Measurements from ENCODE around the gene ROR1. TPM values are rescaled to one million over a fixed set of nuclear protein-coding genes. Genes with fewer than 3 reads are reported as not detected.

ROR1 gene
- total RNA-seq, 3 donors from 2014 or later: 3.1 to 19.8 (median 3.4) TPM

DNA sequence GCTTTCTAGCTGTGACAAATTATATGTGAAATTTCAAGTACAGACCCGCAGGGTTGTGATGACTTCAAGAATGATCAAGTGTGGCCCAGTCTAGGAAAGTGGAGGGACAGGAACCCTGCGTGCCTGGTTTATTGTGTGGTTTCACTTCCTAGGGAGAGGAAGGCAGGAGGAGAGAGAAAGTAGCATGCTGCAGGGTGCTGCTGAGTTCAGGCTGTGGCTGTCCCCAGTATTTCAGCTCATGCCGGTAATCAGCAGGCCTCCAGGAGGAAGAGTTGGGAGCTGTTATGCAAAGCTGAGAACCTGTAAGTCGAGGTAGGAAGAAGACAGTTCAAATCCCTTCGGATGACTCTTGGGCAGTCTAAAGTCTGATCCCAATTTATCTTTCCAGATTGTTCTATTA is 140.4 kb downstream of the ROR1 start:
- intact Hi-C loops (cut with DNase I, micrococcal nuclease): no loop called here
- ATAC-seq (peak; percentile 58), DNase-seq (no peak)
- no peak overlapping the region for H3K4me3 ChIP-seq
- H3K4me1 ChIP-seq (ENCODE audit: low read depth): peaks cover 13% of the 10 kb centered on the region
- TF ChIP-seq, protein P1, sequence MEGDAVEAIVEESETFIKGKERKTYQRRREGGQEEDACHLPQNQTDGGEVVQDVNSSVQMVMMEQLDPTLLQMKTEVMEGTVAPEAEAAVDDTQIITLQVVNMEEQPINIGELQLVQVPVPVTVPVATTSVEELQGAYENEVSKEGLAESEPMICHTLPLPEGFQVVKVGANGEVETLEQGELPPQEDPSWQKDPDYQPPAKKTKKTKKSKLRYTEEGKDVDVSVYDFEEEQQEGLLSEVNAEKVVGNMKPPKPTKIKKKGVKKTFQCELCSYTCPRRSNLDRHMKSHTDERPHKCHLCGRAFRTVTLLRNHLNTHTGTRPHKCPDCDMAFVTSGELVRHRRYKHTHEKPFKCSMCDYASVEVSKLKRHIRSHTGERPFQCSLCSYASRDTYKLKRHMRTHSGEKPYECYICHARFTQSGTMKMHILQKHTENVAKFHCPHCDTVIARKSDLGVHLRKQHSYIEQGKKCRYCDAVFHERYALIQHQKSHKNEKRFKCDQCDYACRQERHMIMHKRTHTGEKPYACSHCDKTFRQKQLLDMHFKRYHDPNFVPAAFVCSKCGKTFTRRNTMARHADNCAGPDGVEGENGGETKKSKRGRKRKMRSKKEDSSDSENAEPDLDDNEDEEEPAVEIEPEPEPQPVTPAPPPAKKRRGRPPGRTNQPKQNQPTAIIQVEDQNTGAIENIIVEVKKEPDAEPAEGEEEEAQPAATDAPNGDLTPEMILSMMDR (IDR thresholded peaks at IDR 0.05): no peak
- H3K36me3 ChIP-seq (ENCODE audit: low read depth): no peaks in the 10 kb centered on the region
- H3K9me3 ChIP-seq: no peaks in the 10 kb centered on the region

- DNase-seq (no peak), ATAC-seq (no peak)
- Histone ChIP-seq H3K4me1 (ENCODE audit: low read depth) (peaks cover 13% of the 10 kb centered on the region), H3K36me3 (ENCODE audit: low read depth) (no peaks in the 10 kb centered on the region), H3K4me3 (no peak overlapping the region), H3K9me3 (no peaks in the 10 kb centered on the region)
- intact Hi-C loops (cut with DNase I, micrococcal nuclease): no loop called here
- TF ChIP-seq, protein P1 (IDR thresholded peaks at IDR 0.05): no peak
Observed at GRCh38 chr1:63914706-63915105, 140.9 kb downstream of the ROR1 start.

DNA sequence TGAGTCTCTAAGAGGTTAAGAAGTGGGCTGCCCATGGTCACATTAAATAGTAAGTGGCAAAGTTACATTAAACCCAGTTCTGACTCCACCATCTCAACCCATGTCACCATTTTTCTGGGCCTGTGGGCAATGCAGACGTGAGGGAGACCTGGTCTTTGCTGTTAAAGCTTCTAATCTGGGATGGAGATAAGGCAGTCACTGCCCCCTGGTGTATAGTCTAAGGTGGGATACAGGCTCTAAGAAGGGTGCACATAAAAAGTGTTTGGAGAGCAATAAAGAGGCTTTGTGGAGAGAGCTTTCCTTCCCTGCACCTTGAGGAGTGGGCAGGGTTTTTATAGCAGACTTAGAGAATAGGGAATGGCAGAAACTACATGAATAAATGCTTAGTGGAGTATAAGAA is 141.3 kb downstream of the ROR1 start:
- Histone ChIP-seq H3K4me1 (ENCODE audit: low read depth) (peaks cover 13% of the 10 kb centered on the region), H3K9me3 (no peaks in the 10 kb centered on the region), H3K36me3 (ENCODE audit: low read depth) (no peaks in the 10 kb centered on the region), H3K4me3 (no peak overlapping the region)
- DNase-seq (no peak), ATAC-seq (no peak)
- TF ChIP-seq, protein P1 (IDR thresholded peaks at IDR 0.05): no peak
- intact Hi-C loops (cut with DNase I, micrococcal nuclease): no loop called here

GRCh38 chr1:63916485-63917360 is 142.9 kb downstream of the ROR1 start:
- TF ChIP-seq, protein P1 (IDR thresholded peaks at IDR 0.05): no peak
- Histone ChIP-seq H3K9me3 (no peaks in the 10 kb centered on the region), H3K36me3 (ENCODE audit: low read depth) (no peaks in the 10 kb centered on the region), H3K4me1 (ENCODE audit: low read depth) (peaks cover 21% of the 10 kb centered on the region), H3K4me3 (no peak overlapping the region)
- intact Hi-C loops (cut with DNase I, micrococcal nuclease): no loop called here
- ATAC-seq (peak; percentile 62), DNase-seq (no peak)

DNA sequence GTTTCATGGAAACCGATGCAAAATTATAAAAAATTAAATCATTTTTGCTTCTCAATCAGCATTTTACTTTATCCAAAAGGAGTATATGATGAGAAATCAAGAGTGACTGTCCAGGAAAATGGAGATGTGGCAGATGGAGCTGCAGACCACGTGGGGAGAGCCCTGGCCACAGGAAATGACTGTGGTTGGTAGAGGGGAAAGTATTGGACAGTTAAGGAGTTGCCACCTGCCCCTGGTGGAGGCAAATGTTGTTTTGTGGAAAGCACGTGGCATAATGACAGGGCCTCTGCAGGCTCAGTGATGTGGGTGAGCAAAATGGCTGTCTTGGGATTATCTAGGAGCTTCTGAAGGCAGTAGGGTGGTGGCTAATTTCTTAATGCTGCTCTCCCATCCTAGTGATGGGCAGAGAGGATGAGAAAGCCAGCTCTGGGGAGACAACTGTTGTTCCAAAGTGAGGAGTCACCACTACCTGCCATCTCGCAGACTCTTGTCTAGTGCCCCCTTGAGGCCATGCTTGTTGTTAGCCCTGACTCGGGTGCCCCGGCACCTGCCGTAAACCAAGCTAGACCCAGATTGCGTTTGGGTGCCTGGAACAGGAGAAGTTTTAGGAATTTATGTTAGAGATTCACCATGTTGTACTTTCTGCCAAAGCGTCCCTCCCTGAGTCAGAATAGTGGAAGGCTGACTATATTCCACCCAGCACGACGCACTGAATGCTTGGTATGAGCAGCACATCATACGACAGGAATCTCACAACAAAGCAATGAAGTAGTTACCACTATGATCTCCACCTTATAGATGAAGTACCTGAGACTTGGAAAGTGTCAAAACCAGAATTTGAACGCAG is 144.0 kb downstream of the ROR1 start:
- Histone ChIP-seq H3K9me3 (no peaks in the 10 kb centered on the region), H3K4me1 (ENCODE audit: low read depth) (peaks cover 21% of the 10 kb centered on the region), H3K36me3 (ENCODE audit: low read depth) (no peaks in the 10 kb centered on the region), H3K4me3 (no peak overlapping the region)
- ATAC-seq (no peak), DNase-seq (no peak)
- intact Hi-C loops (cut with DNase I, micrococcal nuclease): no loop called here
- TF ChIP-seq, protein P1 (IDR thresholded peaks at IDR 0.05): no peak

All from mucosa of descending colon (tissue), 3 donors.